SK-N-SH treated with all-trans-retinoic acid at 6 μM for 48 hours (cell line): ENCODE results near the gene KAT2B.

Source experiments
- BACH2 ChIP-seq: fragments of 250-450 bp; sonication (Bioruptor Pico); IDR thresholded peaks from 2 replicates; pipeline ENCODE4 v1.9.0; 2021; ENCODE audit warnings: mild to moderate bottlenecking, borderline replicate concordance
- TF ChIP-seq, protein P1 (sequence below): fragments of 250-450 bp; sonication (Bioruptor Pico); IDR thresholded peaks from 2 replicates; pipeline ENCODE4 v1.5.1; 2021; ENCODE audit warnings: mild to moderate bottlenecking, moderate library complexity
- TF ChIP-seq, protein P2 (sequence below): fragments of 250-450 bp; sonication (Bioruptor Pico); IDR thresholded peaks from 2 replicates; pipeline ENCODE4 v1.8.0; 2020; ENCODE audit warnings: mild to moderate bottlenecking, moderate library complexity, borderline replicate concordance
- TF ChIP-seq, protein P3 (sequence below): fragments of 250-450 bp; sonication (Bioruptor Pico); IDR thresholded peaks from 2 replicates; pipeline ENCODE4 v1.5.1; 2020; ENCODE audit warnings: low read depth, mild to moderate bottlenecking, moderate library complexity
- TF ChIP-seq, protein P4 (sequence below): fragments of 250-450 bp; sonication (Bioruptor Pico); IDR thresholded peaks from 2 replicates; pipeline ENCODE4 v1.8.0; 2021; ENCODE audit warnings: low read depth, mild to moderate bottlenecking, moderate library complexity, borderline replicate concordance

DNA sequence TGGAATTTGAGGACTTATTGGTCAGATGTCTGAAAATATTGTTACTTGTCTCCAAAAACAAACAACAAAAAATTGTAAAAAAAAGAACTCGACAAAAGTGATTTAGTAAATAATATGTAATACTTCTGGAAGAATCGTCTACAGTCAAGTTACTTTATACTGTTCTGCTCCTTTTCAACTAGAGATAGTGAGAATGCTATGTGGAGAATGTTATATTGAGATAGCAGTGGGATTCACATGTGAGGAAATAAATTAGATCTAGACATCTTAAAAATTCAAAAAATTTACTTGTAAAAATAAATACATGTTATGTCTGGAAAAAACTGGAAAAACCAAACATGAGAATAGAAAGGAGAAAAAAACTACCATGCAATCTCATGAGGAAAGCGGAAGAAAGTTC lies 80.8 kb downstream of the KAT2B start:
- TF ChIP-seq, protein P1, sequence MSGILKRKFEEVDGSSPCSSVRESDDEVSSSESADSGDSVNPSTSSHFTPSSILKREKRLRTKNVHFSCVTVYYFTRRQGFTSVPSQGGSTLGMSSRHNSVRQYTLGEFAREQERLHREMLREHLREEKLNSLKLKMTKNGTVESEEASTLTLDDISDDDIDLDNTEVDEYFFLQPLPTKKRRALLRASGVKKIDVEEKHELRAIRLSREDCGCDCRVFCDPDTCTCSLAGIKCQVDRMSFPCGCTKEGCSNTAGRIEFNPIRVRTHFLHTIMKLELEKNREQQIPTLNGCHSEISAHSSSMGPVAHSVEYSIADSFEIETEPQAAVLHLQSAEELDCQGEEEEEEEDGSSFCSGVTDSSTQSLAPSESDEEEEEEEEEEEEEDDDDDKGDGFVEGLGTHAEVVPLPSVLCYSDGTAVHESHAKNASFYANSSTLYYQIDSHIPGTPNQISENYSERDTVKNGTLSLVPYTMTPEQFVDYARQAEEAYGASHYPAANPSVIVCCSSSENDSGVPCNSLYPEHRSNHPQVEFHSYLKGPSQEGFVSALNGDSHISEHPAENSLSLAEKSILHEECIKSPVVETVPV (CRISPR knock-in tag) = no peak
- TF ChIP-seq, protein P2, sequence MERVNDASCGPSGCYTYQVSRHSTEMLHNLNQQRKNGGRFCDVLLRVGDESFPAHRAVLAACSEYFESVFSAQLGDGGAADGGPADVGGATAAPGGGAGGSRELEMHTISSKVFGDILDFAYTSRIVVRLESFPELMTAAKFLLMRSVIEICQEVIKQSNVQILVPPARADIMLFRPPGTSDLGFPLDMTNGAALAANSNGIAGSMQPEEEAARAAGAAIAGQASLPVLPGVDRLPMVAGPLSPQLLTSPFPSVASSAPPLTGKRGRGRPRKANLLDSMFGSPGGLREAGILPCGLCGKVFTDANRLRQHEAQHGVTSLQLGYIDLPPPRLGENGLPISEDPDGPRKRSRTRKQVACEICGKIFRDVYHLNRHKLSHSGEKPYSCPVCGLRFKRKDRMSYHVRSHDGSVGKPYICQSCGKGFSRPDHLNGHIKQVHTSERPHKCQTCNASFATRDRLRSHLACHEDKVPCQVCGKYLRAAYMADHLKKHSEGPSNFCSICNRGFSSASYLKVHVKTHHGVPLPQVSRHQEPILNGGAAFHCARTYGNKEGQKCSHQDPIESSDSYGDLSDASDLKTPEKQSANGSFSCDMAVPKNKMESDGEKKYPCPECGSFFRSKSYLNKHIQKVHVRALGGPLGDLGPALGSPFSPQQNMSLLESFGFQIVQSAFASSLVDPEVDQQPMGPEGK (CRISPR knock-in tag) = no peak
- TF ChIP-seq, protein P3, sequence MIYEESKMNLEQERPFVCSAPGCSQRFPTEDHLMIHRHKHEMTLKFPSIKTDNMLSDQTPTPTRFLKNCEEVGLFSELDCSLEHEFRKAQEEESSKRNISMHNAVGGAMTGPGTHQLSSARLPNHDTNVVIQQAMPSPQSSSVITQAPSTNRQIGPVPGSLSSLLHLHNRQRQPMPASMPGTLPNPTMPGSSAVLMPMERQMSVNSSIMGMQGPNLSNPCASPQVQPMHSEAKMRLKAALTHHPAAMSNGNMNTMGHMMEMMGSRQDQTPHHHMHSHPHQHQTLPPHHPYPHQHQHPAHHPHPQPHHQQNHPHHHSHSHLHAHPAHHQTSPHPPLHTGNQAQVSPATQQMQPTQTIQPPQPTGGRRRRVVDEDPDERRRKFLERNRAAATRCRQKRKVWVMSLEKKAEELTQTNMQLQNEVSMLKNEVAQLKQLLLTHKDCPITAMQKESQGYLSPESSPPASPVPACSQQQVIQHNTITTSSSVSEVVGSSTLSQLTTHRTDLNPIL = no peak
- TF ChIP-seq, protein P4, sequence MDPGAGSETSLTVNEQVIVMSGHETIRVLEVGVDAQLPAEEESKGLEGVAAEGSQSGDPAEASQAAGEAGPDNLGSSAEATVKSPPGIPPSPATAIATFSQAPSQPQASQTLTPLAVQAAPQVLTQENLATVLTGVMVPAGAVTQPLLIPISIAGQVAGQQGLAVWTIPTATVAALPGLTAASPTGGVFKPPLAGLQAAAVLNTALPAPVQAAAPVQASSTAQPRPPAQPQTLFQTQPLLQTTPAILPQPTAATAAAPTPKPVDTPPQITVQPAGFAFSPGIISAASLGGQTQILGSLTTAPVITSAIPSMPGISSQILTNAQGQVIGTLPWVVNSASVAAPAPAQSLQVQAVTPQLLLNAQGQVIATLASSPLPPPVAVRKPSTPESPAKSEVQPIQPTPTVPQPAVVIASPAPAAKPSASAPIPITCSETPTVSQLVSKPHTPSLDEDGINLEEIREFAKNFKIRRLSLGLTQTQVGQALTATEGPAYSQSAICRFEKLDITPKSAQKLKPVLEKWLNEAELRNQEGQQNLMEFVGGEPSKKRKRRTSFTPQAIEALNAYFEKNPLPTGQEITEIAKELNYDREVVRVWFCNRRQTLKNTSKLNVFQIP (CRISPR knock-in tag) = no peak
- no peak for TF ChIP-seq BACH2
